Measurements from ENCODE around the gene PLXNA3.

PLXNA3 gene

GRCh38 chrX:154465601-154466000, 7.5 kb downstream of the PLXNA3 start:
- no peak for TF ChIP-seq CTCF (IDR thresholded peaks at IDR 0.05; ENCODE audit: insufficient read depth, low read length, poor library complexity, severe bottlenecking)
- no peak for TF ChIP-seq EZH2phosphoT487 (conservative IDR thresholded peaks at IDR 0.05; ENCODE audit: low read length)
- H3K27ac ChIP-seq (ENCODE audit: low read depth, low read length), result no peak overlapping the region
- H3K9me3 ChIP-seq (ENCODE audit: insufficient read depth, low read length), result no peaks in the 10 kb centered on the region
- no peaks in the 10 kb centered on the region for H3K79me2 ChIP-seq (ENCODE audit: insufficient read depth, low read length)
- no peak overlapping the region for H3K4me2 ChIP-seq (ENCODE audit: low read depth, low read length, poor library complexity, severe bottlenecking)
- no peaks in the 10 kb centered on the region for H3K36me3 ChIP-seq (ENCODE audit: low read length)
- H3K27me3 ChIP-seq (ENCODE audit: low read length), result no peaks in the 10 kb centered on the region
- H4K20me1 ChIP-seq (ENCODE audit: low read depth, low read length), result no peaks in the 10 kb centered on the region
- H3K4me3 ChIP-seq (ENCODE audit: insufficient read depth, low read length, poor library complexity, severe bottlenecking), result no peak overlapping the region
- no peak overlapping the region for H2AFZ ChIP-seq (ENCODE audit: low read depth, low read length, severe bottlenecking)
- H3K9me2 ChIP-seq (replicated peaks; ENCODE audit: insufficient read depth, low read length), result no peaks in the 10 kb centered on the region
- no peak overlapping the region for H3K9ac ChIP-seq (ENCODE audit: low read length)
- no peaks in the 10 kb centered on the region for H3F3A ChIP-seq (ENCODE audit: insufficient read depth)

GRCh38 chrX:154466036-154466435, 8.0 kb downstream of the PLXNA3 start:
- no peaks in the 10 kb centered on the region for H3K36me3 ChIP-seq (ENCODE audit: low read length)
- H3K4me3 ChIP-seq (ENCODE audit: insufficient read depth, low read length, poor library complexity, severe bottlenecking), result no peak overlapping the region
- H4K20me1 ChIP-seq (ENCODE audit: low read depth, low read length), result no peaks in the 10 kb centered on the region
- H3K79me2 ChIP-seq (ENCODE audit: insufficient read depth, low read length), result no peaks in the 10 kb centered on the region
- no peak overlapping the region for H3K27ac ChIP-seq (ENCODE audit: low read depth, low read length)
- no peaks in the 10 kb centered on the region for H3K9me2 ChIP-seq (replicated peaks; ENCODE audit: insufficient read depth, low read length)
- no peaks in the 10 kb centered on the region for H3K9me3 ChIP-seq (ENCODE audit: insufficient read depth, low read length)
- no peaks in the 10 kb centered on the region for H3K27me3 ChIP-seq (ENCODE audit: low read length)
- H2AFZ ChIP-seq (ENCODE audit: low read depth, low read length, severe bottlenecking), result no peak overlapping the region
- H3K4me2 ChIP-seq (ENCODE audit: low read depth, low read length, poor library complexity, severe bottlenecking), result no peak overlapping the region
- H3F3A ChIP-seq (ENCODE audit: insufficient read depth), result no peaks in the 10 kb centered on the region
- H3K9ac ChIP-seq (ENCODE audit: low read length), result no peak overlapping the region
- no peak for TF ChIP-seq CTCF (IDR thresholded peaks at IDR 0.05; ENCODE audit: insufficient read depth, low read length, poor library complexity, severe bottlenecking)
- no peak for TF ChIP-seq EZH2phosphoT487 (conservative IDR thresholded peaks at IDR 0.05; ENCODE audit: low read length)

GRCh38 chrX:154466907-154467306, 8.8 kb downstream of the PLXNA3 start:
- Histone ChIP-seq H3K4me2 (ENCODE audit: low read depth, low read length, poor library complexity, severe bottlenecking) (no peak overlapping the region), H3K9me3 (ENCODE audit: insufficient read depth, low read length) (no peaks in the 10 kb centered on the region), H2AFZ (ENCODE audit: low read depth, low read length, severe bottlenecking) (no peak overlapping the region), H3K4me3 (ENCODE audit: insufficient read depth, low read length, poor library complexity, severe bottlenecking) (no peak overlapping the region), H3K79me2 (ENCODE audit: insufficient read depth, low read length) (no peaks in the 10 kb centered on the region), H3K9ac (ENCODE audit: low read length) (no peak overlapping the region), H3K27me3 (ENCODE audit: low read length) (no peaks in the 10 kb centered on the region), H3K27ac (ENCODE audit: low read depth, low read length) (no peak overlapping the region), H3F3A (ENCODE audit: insufficient read depth) (no peaks in the 10 kb centered on the region), H3K9me2 (replicated peaks; ENCODE audit: insufficient read depth, low read length) (no peaks in the 10 kb centered on the region), H3K36me3 (ENCODE audit: low read length) (no peaks in the 10 kb centered on the region), H4K20me1 (ENCODE audit: low read depth, low read length) (no peaks in the 10 kb centered on the region)
- TF ChIP-seq EZH2phosphoT487 (conservative IDR thresholded peaks at IDR 0.05; ENCODE audit: low read length), result no peak
- no peak for TF ChIP-seq CTCF (IDR thresholded peaks at IDR 0.05; ENCODE audit: insufficient read depth, low read length, poor library complexity, severe bottlenecking)
